Endodermal cell (in vitro differentiated cells): ENCODE measurements around the gene CLTCL1. TPM values are rescaled to one million over a fixed set of nuclear protein-coding genes. Genes with fewer than 3 reads are reported as not detected.

ENCODE experiments used
- DNase-seq: peaks from one replicate; pipeline ENCODE4 v3.0.0-alpha.2; 2017
- H3K27ac ChIP-seq: 2 replicates; pipeline ENCODE4 v1.5.1; 2013; ENCODE audit warnings: mild to moderate bottlenecking, low read depth, low read length, moderate library complexity
- H3K27me3 ChIP-seq: 2 replicates; pipeline ENCODE4 v1.6.1; 2013; ENCODE audit warnings: mild to moderate bottlenecking, low read length, moderate library complexity; ENCODE audit not compliant: insufficient read depth, control insufficient read depth, poor library complexity, severe bottlenecking
- H3K36me3 ChIP-seq: 2 replicates; pipeline ENCODE4 v1.7.0; 2013; ENCODE audit warnings: mild to moderate bottlenecking, low read length, moderate library complexity; ENCODE audit not compliant: control insufficient read depth, insufficient read depth
- H3K4me1 ChIP-seq: one replicate; pipeline ENCODE4 v1.7.0; 2013; ENCODE audit warnings: low read length; ENCODE audit not compliant: control insufficient read depth, insufficient read depth
- H3K4me3 ChIP-seq: 2 replicates; pipeline ENCODE4 v1.5.1; 2013; ENCODE audit warnings: mild to moderate bottlenecking, low read length, moderate library complexity
- H3K9ac ChIP-seq: 2 replicates; pipeline ENCODE4 v1.6.1; 2013; ENCODE audit warnings: mild to moderate bottlenecking, low read length, moderate library complexity; ENCODE audit not compliant: poor library complexity, severe bottlenecking; ENCODE audit errors: extremely low read depth
- H3K9me3 ChIP-seq: 2 replicates; pipeline ENCODE4 v1.6.1; 2013; ENCODE audit warnings: mild to moderate bottlenecking, low read length, moderate library complexity; ENCODE audit not compliant: control insufficient read depth
- H3K27ac Mint-ChIP-seq: 2 replicates; pipeline ENCODE4 v1.8.0; 2020; ENCODE audit warnings: mixed read lengths
- H3K27me3 Mint-ChIP-seq: 2 replicates; pipeline ENCODE4 v1.8.0; 2021; ENCODE audit warnings: mild to moderate bottlenecking, mixed read lengths; ENCODE audit not compliant: insufficient read depth
- H3K36me3 Mint-ChIP-seq: 2 replicates; pipeline ENCODE4 v1.8.0; 2020; ENCODE audit warnings: low read depth, mixed read lengths
- H3K4me1 Mint-ChIP-seq: 2 replicates; pipeline ENCODE4 v1.8.0; 2020; ENCODE audit warnings: mixed read lengths
- H3K4me3 Mint-ChIP-seq: 2 replicates; pipeline ENCODE4 v1.8.0; 2020; ENCODE audit warnings: mild to moderate bottlenecking, moderate library complexity, mixed read lengths
- H3K9me3 Mint-ChIP-seq: 2 replicates; pipeline ENCODE4 v1.8.0; 2020; ENCODE audit warnings: mild to moderate bottlenecking, mixed read lengths
- WGBS, 2 experiments: methylation state at CpG; one replicate each; pipeline versions ENCODE4 v1.1.5 to v1.1.7; 2013; ENCODE audit warnings: missing lambda C conversion rate in 2 of 2, mixed read lengths in 1 of 2; ENCODE audit not compliant: insufficient coverage in 1 of 2, insufficient read length in 1 of 2; 5-methylcytosine and 5-hydroxymethylcytosine counted together
- total RNA-seq, 2 donors: library from RNA; stranded (reverse); fragmentation: NEBNext Ultra II Directional in 1 of 2; extraction: Animal tissue kit (Norgen Biotek cat#: 25700) in 1 of 2; gene quantifications; 2 replicates in 1 of 2; 3 replicates in 1 of 2; pipeline ENCODE4 v1.2.1, GENCODE V29; 2021
- TF ChIP-seq, protein P1 (sequence below): fragments of 200-600 bp; sonication (generic); conservative IDR thresholded peaks from 2 replicates; pipeline ENCODE4 v1.5.0; 2021; ENCODE audit warnings: antibody characterized with exemption, mild to moderate bottlenecking

Gene CLTCL1
- total RNA-seq, 2 donors from 2014 or later, result 11.8 to 14.4 TPM

DNA sequence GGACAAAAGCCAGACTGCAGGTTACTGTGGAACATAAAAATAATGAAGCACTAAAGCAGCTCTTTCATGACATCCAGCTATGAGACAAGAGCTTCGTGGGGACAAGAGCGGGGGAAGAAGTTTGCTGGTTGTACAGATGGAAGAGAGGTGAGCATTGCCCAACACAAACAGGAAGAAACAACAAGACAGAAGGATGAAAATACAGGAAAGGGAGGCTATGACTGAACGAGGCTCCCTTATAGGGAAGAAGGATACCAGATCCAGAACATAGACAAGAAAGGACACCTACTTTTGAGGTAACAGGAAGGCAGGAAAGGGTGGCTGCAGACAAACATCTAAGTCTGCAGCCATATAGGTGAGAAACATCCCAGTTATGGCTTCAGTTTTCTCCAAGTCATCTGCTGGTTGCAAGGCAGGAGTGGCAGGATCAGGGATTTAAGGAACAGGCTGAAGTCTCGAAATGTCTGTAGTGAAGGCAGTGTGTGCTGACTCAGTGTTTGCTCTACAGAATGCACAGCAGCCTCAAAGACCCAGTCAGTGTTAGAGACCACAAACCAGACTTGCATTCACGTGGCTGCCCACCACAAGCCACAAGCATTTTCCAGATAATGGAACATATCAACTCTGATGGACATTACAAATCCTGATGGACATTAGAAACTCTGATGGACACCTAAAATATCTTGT, 1.9 kb downstream of the CLTCL1 start:
- H3K36me3 Mint-ChIP-seq, result no peaks in the 10 kb centered on the region
- Histone ChIP-seq H3K27ac (no peak overlapping the region), H3K4me3 (no peak overlapping the region), H3K9ac (no peak overlapping the region), H3K27me3 (peaks cover 28% of the 10 kb centered on the region), H3K36me3 (no peaks in the 10 kb centered on the region), H3K4me1 (no peaks in the 10 kb centered on the region), H3K9me3 (no peaks in the 10 kb centered on the region)
- peaks cover 26% of the 10 kb centered on the region for H3K4me1 Mint-ChIP-seq
- no peak for DNase-seq
- peaks cover 29% of the 10 kb centered on the region for H3K27me3 Mint-ChIP-seq
- H3K27ac Mint-ChIP-seq, result no peak overlapping the region
- WGBS, 2 experiments, result 92 to 96% methylated on average over 2 to 5 of the region's 5 CpGs
- H3K9me3 Mint-ChIP-seq, result no peaks in the 10 kb centered on the region
- H3K4me3 Mint-ChIP-seq, result no peak overlapping the region
- TF ChIP-seq, protein P1, sequence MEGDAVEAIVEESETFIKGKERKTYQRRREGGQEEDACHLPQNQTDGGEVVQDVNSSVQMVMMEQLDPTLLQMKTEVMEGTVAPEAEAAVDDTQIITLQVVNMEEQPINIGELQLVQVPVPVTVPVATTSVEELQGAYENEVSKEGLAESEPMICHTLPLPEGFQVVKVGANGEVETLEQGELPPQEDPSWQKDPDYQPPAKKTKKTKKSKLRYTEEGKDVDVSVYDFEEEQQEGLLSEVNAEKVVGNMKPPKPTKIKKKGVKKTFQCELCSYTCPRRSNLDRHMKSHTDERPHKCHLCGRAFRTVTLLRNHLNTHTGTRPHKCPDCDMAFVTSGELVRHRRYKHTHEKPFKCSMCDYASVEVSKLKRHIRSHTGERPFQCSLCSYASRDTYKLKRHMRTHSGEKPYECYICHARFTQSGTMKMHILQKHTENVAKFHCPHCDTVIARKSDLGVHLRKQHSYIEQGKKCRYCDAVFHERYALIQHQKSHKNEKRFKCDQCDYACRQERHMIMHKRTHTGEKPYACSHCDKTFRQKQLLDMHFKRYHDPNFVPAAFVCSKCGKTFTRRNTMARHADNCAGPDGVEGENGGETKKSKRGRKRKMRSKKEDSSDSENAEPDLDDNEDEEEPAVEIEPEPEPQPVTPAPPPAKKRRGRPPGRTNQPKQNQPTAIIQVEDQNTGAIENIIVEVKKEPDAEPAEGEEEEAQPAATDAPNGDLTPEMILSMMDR, result no peak

DNA sequence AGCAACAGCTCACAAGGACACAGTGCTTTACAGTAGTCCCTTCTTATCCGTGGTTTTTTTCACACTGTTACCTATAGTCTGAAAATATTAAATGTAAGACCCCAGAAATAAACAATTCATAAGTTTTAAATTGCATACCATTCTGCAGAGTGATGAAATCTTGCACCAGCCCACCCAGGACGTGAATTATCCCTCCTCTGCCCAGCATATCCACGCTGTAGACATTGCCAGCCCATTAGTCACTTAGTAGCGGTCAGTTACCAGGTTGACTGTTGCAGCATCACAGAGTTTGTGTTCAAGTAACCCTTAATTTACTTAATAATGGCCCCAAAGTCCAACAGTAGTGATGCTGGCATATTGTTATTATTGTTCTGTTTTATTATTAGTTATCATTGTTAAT, 3.6 kb downstream of the CLTCL1 start:
- Mint-ChIP-seq H3K27me3 (peaks cover 29% of the 10 kb centered on the region), H3K27ac (no peak overlapping the region), H3K9me3 (no peaks in the 10 kb centered on the region), H3K4me1 (peaks cover 26% of the 10 kb centered on the region), H3K4me3 (no peak overlapping the region), H3K36me3 (no peaks in the 10 kb centered on the region)
- Histone ChIP-seq H3K4me3 (no peak overlapping the region), H3K27me3 (peaks cover 24% of the 10 kb centered on the region), H3K27ac (no peak overlapping the region), H3K36me3 (no peaks in the 10 kb centered on the region), H3K9ac (no peak overlapping the region), H3K9me3 (no peaks in the 10 kb centered on the region), H3K4me1 (no peaks in the 10 kb centered on the region)
- 81 to 86% methylated on average over 4 of the region's 4 CpGs for WGBS, 2 experiments
- TF ChIP-seq, protein P1, result no peak
- no peak for DNase-seq

DNA sequence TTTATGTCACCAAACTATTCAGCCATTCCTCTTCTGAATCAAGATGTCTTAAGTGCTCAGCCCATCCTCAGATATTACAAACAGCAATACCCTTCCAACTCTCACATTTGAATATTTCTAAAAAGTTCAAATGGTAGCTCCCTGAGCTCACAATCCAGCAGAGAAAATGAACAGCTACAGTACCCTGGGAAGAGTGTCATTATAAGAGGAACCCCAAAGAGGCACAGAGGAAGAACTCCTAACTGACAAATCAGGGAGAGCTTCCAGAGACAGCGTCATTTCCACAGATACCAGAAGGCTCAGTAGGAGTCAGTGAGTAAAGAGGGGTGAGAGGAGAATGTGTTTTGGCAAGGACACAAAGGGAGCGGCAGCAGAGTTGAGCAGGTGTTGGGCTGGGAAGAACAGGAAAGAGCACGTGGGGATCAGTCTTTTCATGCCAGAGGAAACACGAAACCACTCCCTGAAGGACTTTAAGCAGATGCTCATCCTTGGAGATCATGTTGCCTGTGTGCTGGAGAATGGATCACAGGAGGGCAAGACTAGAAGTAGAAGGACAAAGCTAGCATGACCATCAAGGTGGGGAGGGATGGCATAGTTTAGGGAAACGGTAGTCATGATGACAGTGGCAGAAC, 4.3 kb downstream of the CLTCL1 start:
- Mint-ChIP-seq H3K36me3 (no peaks in the 10 kb centered on the region), H3K9me3 (no peaks in the 10 kb centered on the region), H3K4me1 (peaks cover 23% of the 10 kb centered on the region), H3K4me3 (no peak overlapping the region), H3K27me3 (peaks cover 27% of the 10 kb centered on the region), H3K27ac (no peak overlapping the region)
- Histone ChIP-seq H3K4me1 (no peaks in the 10 kb centered on the region), H3K9ac (no peak overlapping the region), H3K27me3 (peaks cover 17% of the 10 kb centered on the region), H3K4me3 (no peak overlapping the region), H3K36me3 (no peaks in the 10 kb centered on the region), H3K9me3 (no peaks in the 10 kb centered on the region), H3K27ac (no peak overlapping the region)
- DNase-seq, result no peak
- TF ChIP-seq, protein P1, result no peak
- 78 to 100% methylated on average over 3 to 5 of the region's 5 CpGs for WGBS, 2 experiments
